HEK293 (cell line): ENCODE data around the gene RHBDF2.

Source experiments
- CTCF ChIA-PET: fragments of 350-600 bp; formaldehyde crosslinking; extraction: SDS; loops from one replicate; lab custom pipeline; 2021; ENCODE audit warnings: antibody characterized with exemption; lab: Yijun Ruan, JAX
- POLR2A ChIA-PET: fragments of 300-600 bp; formaldehyde crosslinking; extraction: SDS; loops from one replicate; lab custom pipeline; 2020; ENCODE audit warnings: antibody characterized with exemption, inconsistent platforms; lab: Yijun Ruan, JAX
- H3K27ac ChIP-seq: fragments of 200-500 bp; sonication (Bioruptor generic); 2 replicates; pipeline ENCODE4 v1.5.1; 2014; ENCODE audit warnings: low read depth, low read length, control low read depth, inconsistent platforms; ENCODE audit errors: extremely low read depth
- H3K36me3 ChIP-seq, 2 experiments: fragments of 200-500 bp in 1 of 2; sonication (Bioruptor generic) in 1 of 2; 1 replicate in 1 of 2; 2 replicates in 1 of 2; pipeline ENCODE4 v1.5.1; 2014 to 2017; ENCODE audit warnings: inconsistent platforms in 2 of 2, low read length in 2 of 2; ENCODE audit not compliant: control insufficient read depth in 2 of 2, insufficient read depth in 1 of 2
- H3K4me1 ChIP-seq: fragments of 200-500 bp; sonication (Bioruptor generic); 2 replicates; pipeline ENCODE4 v1.5.1; 2014; ENCODE audit warnings: mild to moderate bottlenecking, low read length, inconsistent platforms; ENCODE audit not compliant: control insufficient read depth, insufficient read depth
- H3K4me3 ChIP-seq: 2 replicates; pipeline ENCODE4 v1.5.1; 2011; ENCODE audit warnings: low read depth, mild to moderate bottlenecking, control low read depth, low read length, moderate library complexity
- H3K9me3 ChIP-seq: fragments of 200-500 bp; sonication (Bioruptor generic); 2 replicates; pipeline ENCODE4 v1.5.1; 2014; ENCODE audit warnings: low read depth, low read length, inconsistent platforms; ENCODE audit not compliant: control insufficient read depth, insufficient read depth
- GLIS2 ChIP-seq: fragments of 450-650 bp; formaldehyde crosslinking; IDR thresholded peaks from 2 replicates; pipeline ENCODE4 v1.5.1; 2016; ENCODE audit warnings: missing biosample characterization, missing genetic modification characterization
- SCRT2 ChIP-seq: fragments of 450-650 bp; formaldehyde crosslinking; IDR thresholded peaks from 2 replicates; pipeline ENCODE4 v1.5.1; 2016; ENCODE audit warnings: missing biosample characterization, missing genetic modification characterization
- ZNF266 ChIP-seq: fragments of 450-650 bp; formaldehyde crosslinking; IDR thresholded peaks from 2 replicates; pipeline ENCODE4 v1.5.1; 2016; ENCODE audit warnings: missing biosample characterization, missing genetic modification characterization, low read depth
- ZNF560 ChIP-seq: fragments of 450-650 bp; formaldehyde crosslinking; IDR thresholded peaks from 2 replicates; pipeline ENCODE4 v1.5.1; 2017; ENCODE audit warnings: missing biosample characterization, missing genetic modification characterization, borderline replicate concordance
- ZNF777 ChIP-seq: fragments of 450-650 bp; formaldehyde crosslinking; IDR thresholded peaks from 2 replicates; pipeline ENCODE4 v1.5.1; 2017; ENCODE audit warnings: missing biosample characterization, missing genetic modification characterization, borderline replicate concordance
- TF ChIP-seq, protein P1 (sequence below): fragments of 450-650 bp; formaldehyde crosslinking; IDR thresholded peaks from 2 replicates; pipeline ENCODE4 v1.5.1; 2016; ENCODE audit warnings: missing biosample characterization, missing genetic modification characterization
- TF ChIP-seq, protein P2 (sequence below): fragments of 450-650 bp; formaldehyde crosslinking; IDR thresholded peaks from 2 replicates; pipeline ENCODE4 v1.5.1; 2016; ENCODE audit warnings: missing biosample characterization, missing genetic modification characterization
- TF ChIP-seq, protein P3 (sequence below): fragments of 450-650 bp; formaldehyde crosslinking; IDR thresholded peaks from 2 replicates; pipeline ENCODE4 v1.5.1; 2017; ENCODE audit warnings: missing biosample characterization, mild to moderate bottlenecking, missing genetic modification characterization, moderate library complexity

Gene RHBDF2

DNA sequence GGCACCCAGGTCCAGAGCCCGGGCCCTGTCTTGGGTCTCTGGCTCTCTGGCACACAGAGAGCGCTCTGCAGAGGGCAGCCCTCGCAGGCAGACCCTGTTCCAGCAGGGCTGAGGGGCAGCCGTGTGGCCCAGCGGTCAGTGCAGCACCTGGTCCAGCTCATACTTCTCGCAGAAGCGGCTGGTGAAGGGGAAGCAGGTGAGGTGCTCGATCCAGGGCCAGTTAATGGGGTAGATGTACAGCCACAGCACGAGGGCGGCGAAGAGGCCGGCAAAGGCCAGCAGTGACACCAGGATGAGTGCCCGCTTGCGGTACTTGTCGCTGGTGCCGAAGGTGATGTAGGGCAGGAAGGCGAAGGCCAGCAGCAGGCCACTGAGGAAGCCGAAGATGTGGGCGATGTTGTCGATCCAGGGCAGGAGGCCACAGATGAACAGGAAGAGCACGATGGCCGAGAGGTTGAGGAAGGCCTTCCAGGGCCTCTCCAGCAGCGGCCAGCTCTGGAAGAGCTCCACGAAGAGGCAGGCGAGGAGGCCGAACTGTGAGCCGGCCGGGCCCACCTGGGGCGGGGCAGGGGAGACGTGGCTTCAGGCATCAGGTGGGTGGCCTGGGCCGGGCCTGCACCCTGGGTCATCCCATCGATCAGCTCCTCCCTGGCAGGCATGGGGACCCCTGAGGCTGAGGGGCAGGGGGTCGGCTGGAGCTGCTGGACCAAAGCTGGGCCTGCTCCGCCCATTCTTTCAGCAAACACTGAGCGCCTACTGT lies 29.5 kb downstream of the RHBDF2 start:
- no peaks in the 10 kb centered on the region for H3K4me1 ChIP-seq
- no peak overlapping the region for H3K4me3 ChIP-seq
- peaks cover 0 to 14% of the 10 kb centered on the region in 2 experiments; a peak in 1 of 3 replicates for H3K36me3 ChIP-seq
- TF ChIP-seq SCRT2 (tag by site-specific recombination): no peak
- no peak overlapping the region for H3K27ac ChIP-seq
- POLR2A ChIA-PET: interaction anchor here (1.1 kb wide), 1 partner anchor 118 kb away, joined by 3 read pairs; the partner anchor contains the start of gene PRPSAP1
- CTCF ChIA-PET: interaction anchor here (0.5 to 1.8 kb wide), 5 partner anchors 34 to 593 kb away, joined by 3 to 5 read pairs (median 3); no protein-coding TSS in a partner anchor
- no peaks in the 10 kb centered on the region for H3K9me3 ChIP-seq

DNA sequence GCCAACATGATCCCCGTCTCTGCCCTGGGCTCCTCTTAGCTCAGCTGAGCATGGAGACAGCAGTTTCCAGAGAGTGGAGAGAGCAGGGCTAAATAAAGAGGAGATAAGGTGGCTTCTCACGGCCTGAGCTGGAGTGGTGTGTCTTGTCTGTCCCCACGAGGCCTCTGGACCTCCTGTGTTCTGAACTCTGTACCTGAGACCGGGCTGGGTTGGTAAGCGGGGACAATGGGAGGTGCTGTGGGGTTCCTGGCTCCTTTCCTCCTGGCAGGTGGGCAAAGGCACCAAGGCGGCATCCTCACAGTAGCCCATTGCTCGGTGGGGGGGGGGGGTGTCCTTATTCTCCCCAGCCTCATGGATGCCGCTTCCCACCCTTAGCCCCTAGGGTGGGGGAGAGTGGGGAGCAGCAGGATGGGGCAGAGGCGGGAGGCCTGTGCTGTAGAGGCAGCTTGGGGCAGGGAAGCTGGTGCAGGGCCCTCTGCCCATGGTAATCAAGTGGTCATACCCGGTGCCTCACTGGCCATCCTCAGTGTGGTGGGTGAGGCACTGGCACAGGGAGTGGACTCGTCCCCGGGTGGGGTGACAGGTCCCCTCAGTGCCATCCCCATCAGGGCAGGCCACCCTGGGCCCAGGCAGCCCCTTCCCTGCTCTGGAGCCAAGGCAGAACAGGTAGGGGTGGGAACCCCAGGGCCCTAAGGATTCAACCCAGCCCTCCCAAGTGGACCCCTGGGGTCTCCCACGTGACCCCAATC lies 31.1 kb downstream of the RHBDF2 start:
- CTCF ChIA-PET: interaction anchor here (0.7 kb wide), 1 partner anchor 20 kb away, joined by 3 read pairs; no protein-coding TSS in a partner anchor
- TF ChIP-seq, protein P1, sequence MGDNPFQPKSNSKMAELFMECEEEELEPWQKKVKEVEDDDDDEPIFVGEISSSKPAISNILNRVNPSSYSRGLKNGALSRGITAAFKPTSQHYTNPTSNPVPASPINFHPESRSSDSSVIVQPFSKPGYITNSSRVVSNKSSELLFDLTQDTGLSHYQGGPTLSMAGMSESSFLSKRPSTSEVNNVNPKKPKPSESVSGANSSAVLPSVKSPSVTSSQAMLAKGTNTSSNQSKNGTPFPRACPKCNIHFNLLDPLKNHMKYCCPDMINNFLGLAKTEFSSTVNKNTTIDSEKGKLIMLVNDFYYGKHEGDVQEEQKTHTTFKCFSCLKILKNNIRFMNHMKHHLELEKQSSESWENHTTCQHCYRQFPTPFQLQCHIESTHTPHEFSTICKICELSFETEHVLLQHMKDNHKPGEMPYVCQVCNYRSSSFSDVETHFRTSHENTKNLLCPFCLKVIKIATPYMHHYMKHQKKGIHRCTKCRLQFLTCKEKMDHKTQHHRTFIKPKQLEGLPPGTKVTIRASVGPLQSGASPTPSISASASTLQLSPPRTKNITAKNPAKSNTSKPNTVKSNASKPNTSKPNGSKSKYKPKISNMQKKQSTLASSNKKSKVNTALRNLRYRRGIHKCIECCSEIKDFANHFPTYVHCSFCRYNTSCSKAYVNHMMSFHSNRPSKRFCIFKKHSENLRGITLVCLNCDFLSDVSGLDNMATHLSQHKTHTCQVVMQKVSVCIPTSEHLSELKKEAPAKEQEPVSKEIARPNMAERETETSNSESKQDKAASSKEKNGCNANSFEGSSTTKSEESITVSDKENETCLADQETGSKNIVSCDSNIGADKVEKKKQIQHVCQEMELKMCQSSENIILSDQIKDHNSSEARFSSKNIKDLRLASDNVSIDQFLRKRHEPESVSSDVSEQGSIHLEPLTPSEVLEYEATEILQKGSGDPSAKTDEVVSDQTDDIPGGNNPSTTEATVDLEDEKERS (tag by site-specific recombination): no peak
- TF ChIP-seq GLIS2 (tag by site-specific recombination) (0 out of 2 replicates have a peak, but pooled peaks have one; percentile 35), ZNF266 (tag by site-specific recombination) (no peak)
- TF ChIP-seq, protein P2, sequence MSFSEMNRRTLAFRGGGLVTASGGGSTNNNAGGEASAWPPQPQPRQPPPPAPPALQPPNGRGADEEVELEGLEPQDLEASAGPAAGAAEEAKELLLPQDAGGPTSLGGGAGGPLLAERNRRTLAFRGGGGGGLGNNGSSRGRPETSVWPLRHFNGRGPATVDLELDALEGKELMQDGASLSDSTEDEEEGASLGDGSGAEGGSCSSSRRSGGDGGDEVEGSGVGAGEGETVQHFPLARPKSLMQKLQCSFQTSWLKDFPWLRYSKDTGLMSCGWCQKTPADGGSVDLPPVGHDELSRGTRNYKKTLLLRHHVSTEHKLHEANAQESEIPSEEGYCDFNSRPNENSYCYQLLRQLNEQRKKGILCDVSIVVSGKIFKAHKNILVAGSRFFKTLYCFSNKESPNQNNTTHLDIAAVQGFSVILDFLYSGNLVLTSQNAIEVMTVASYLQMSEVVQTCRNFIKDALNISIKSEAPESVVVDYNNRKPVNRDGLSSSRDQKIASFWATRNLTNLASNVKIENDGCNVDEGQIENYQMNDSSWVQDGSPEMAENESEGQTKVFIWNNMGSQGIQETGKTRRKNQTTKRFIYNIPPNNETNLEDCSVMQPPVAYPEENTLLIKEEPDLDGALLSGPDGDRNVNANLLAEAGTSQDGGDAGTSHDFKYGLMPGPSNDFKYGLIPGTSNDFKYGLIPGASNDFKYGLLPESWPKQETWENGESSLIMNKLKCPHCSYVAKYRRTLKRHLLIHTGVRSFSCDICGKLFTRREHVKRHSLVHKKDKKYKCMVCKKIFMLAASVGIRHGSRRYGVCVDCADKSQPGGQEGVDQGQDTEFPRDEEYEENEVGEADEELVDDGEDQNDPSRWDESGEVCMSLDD: 0 out of 2 replicates have a peak, but pooled peaks have one; percentile 27
- TF ChIP-seq, all 188 proteins: peak for 2
- Histone ChIP-seq H3K36me3 (peaks cover 0 to 14% of the 10 kb centered on the region in 2 experiments; a peak in 1 of 3 replicates), H3K4me1 (no peaks in the 10 kb centered on the region), H3K27ac (no peak overlapping the region), H3K9me3 (no peaks in the 10 kb centered on the region), H3K4me3 (no peak overlapping the region)
- POLR2A ChIA-PET: no interaction called here

DNA sequence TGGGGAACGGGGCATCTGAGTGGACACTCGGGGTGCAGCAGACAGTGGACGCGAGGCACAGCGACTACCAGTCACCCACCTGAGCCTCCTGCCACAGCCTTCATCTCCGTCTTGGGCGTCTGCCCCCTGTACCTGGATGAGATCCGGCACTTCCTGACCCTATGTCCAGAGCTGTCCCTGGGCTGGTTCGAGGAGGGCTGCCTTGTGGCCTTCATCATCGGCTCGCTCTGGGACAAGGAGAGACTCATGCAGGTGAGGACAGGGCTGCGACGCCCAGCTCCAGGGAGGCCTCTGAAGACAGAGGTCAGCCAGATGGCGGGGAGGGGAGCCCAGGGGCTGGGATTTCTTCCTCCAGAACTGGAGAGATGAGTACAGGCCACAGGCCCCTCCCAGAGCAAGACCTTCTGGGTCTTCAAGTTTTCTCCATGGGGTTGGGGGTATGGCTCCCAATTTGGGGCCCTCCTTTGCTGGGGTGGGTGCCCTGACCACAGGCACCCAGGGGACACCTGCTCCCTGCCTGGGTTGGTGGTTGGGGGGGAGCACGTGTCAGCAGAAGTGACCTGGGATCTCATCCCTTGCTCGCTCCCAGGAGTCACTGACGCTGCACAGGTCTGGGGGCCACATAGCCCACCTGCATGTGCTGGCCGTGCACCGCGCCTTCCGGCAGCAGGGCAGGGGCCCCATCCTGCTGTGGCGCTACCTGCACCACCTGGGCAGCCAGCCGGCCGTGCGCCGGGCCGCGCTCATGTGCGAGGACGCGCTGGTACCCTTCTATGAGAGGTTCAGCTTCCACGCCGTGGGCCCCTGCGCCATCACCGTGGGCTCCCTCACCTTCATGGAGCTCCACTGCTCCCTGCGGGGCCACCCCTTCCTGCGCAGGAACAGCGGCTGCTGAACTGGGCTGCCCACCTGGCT lies 31.9 kb downstream of the RHBDF2 start:
- H3K9me3 ChIP-seq: no peaks in the 10 kb centered on the region
- no peak overlapping the region for H3K4me3 ChIP-seq
- TF ChIP-seq, protein P2: no peak
- TF ChIP-seq, protein P3, sequence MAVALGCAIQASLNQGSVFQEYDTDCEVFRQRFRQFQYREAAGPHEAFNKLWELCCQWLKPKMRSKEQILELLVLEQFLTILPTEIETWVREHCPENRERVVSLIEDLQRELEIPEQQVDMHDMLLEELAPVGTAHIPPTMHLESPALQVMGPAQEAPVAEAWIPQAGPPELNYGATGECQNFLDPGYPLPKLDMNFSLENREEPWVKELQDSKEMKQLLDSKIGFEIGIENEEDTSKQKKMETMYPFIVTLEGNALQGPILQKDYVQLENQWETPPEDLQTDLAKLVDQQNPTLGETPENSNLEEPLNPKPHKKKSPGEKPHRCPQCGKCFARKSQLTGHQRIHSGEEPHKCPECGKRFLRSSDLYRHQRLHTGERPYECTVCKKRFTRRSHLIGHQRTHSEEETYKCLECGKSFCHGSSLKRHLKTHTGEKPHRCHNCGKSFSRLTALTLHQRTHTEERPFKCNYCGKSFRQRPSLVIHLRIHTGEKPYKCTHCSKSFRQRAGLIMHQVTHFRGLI (tag by site-specific recombination): no peak
- TF ChIP-seq ZNF777: no peak
- TF ChIP-seq ZNF560 (tag by site-specific recombination): no peak
- TF ChIP-seq, all 188 proteins: peak for 0
- POLR2A ChIA-PET: no interaction called here
- CTCF ChIA-PET: interaction anchor here (0.7 to 1.2 kb wide), 3 partner anchors 16 to 23 kb away, joined by 3 read pairs; partner anchors contain the start of gene UBE2O
- Histone ChIP-seq H3K4me1 (no peaks in the 10 kb centered on the region), H3K36me3 (peaks cover 0 to 14% of the 10 kb centered on the region in 2 experiments; a peak in 1 of 3 replicates), H3K27ac (no peak overlapping the region)
